MCF 10A (cell line): Measurements from ENCODE around the gene ACBD4. TPM values are rescaled to one million over a fixed set of nuclear protein-coding genes. Genes with fewer than 3 reads are reported as not detected.

ENCODE experiments used
- BruUV-seq: library from RNA; stranded (reverse); fragments of 400-500 nt; replicated peaks from 2 replicates; lab custom pipeline; 2021; lab: Mats Ljungman, UMichigan
- CTCF ChIA-PET: fragments of 300-600 bp; sonication (Branson Sonifier 250); formaldehyde crosslinking; extraction: SDS; loops from one replicate; lab custom pipeline; 2021; ENCODE audit warnings: antibody characterized with exemption, inconsistent platforms; lab: Yijun Ruan, JAX
- POLR2A ChIA-PET: fragments of 300-600, 350-650 bp; sonication (Branson Sonifier 250); formaldehyde crosslinking; extraction: SDS; loops from one replicate; lab custom pipeline; 2020; ENCODE audit warnings: antibody characterized with exemption, inconsistent platforms; lab: Yijun Ruan, JAX
- DNase-seq: peaks from one replicate; pipeline ENCODE4 v3.0.0-alpha.2; 2018; ENCODE audit not compliant: unreplicated experiment
- H3K27ac Mint-ChIP-seq: one replicate; pipeline ENCODE4 v1.8.0; 2022; ENCODE audit warnings: mild to moderate bottlenecking, low read depth, mixed read lengths; ENCODE audit not compliant: unreplicated experiment
- H3K27me3 Mint-ChIP-seq: one replicate; pipeline ENCODE4 v1.8.0; 2022; ENCODE audit warnings: mixed read lengths; ENCODE audit not compliant: insufficient read depth, unreplicated experiment
- H3K36me3 Mint-ChIP-seq: one replicate; pipeline ENCODE4 v1.8.0; 2022; ENCODE audit warnings: mild to moderate bottlenecking, moderate library complexity, mixed read lengths; ENCODE audit not compliant: insufficient read depth, unreplicated experiment
- H3K4me1 Mint-ChIP-seq: one replicate; pipeline ENCODE4 v1.8.0; 2022; ENCODE audit warnings: mixed read lengths; ENCODE audit not compliant: insufficient read depth, unreplicated experiment
- H3K4me3 Mint-ChIP-seq: one replicate; pipeline ENCODE4 v1.8.0; 2022; ENCODE audit warnings: mild to moderate bottlenecking, moderate library complexity, mixed read lengths; ENCODE audit not compliant: unreplicated experiment
- H3K9me3 Mint-ChIP-seq: one replicate; pipeline ENCODE4 v1.8.0; 2022; ENCODE audit warnings: mixed read lengths; ENCODE audit not compliant: unreplicated experiment
- CTCF ChIP-seq: fragments of 200-600 bp; IDR thresholded peaks from one replicate; pipeline ENCODE4 v1.8.0; 2022; ENCODE audit warnings: antibody characterized with exemption, mild to moderate bottlenecking; ENCODE audit not compliant: unreplicated experiment
- intact Hi-C: fragments of 100-400 bp; cut with micrococcal nuclease; formaldehyde crosslinking; loops from 2 replicates; pipeline ENCODE4 v1.14.1; 2022
- total RNA-seq: library from RNA; stranded (reverse); gene quantifications from 2 replicates; pipeline ENCODE4 v1.2.3, GENCODE V29; 2022

The ACBD4 gene
- total RNA-seq, 1 experiment from 2014 or later = 7.8 TPM

GRCh38 chr17:45119964-45120363, 15.5 kb upstream of the ACBD4 start:
- Mint-ChIP-seq H3K27me3 (no peaks in the 10 kb centered on the region), H3K36me3 (peaks cover 42% of the 10 kb centered on the region), H3K4me1 (peaks cover 25% of the 10 kb centered on the region), H3K9me3 (no peaks in the 10 kb centered on the region), H3K4me3 (no peak overlapping the region), H3K27ac (no peak overlapping the region)
- no TSS peak for BruUV-seq
- intact Hi-C loops = no loop called here
- no peak for DNase-seq
- ChIA-PET CTCF (interaction anchor here (0.7 to 1.6 kb wide), 4 partner anchors 10 to 113 kb away, joined by 3 to 6 read pairs (median 4); no protein-coding TSS in a partner anchor), POLR2A (interaction anchor here (1.0 to 1.1 kb wide), 2 partner anchors 11 to 13 kb away, joined by 3 read pairs; no protein-coding TSS in a partner anchor)
- no peak for TF ChIP-seq CTCF

- Mint-ChIP-seq H3K36me3 (peaks cover 42% of the 10 kb centered on the region), H3K27me3 (no peaks in the 10 kb centered on the region), H3K4me1 (peaks cover 25% of the 10 kb centered on the region), H3K4me3 (no peak overlapping the region), H3K27ac (no peak overlapping the region), H3K9me3 (no peaks in the 10 kb centered on the region)
- intact Hi-C loops = no loop called here
- no peak for TF ChIP-seq CTCF
- ChIA-PET POLR2A (interaction anchor here (1.0 kb wide), 1 partner anchor 13 kb away, joined by 3 read pairs; no protein-coding TSS in a partner anchor), CTCF (interaction anchor here (0.8 to 0.9 kb wide), 3 partner anchors 11 to 346 kb away, joined by 3 to 4 read pairs (median 4); no protein-coding TSS in a partner anchor)
- no peak for DNase-seq
- no TSS peak for BruUV-seq
These were observed 14.9 kb upstream of the ACBD4 start for GRCh38 chr17:45120558-45120957.

GRCh38 chr17:45121055-45121454, 14.4 kb upstream of the ACBD4 start:
- no peak overlapping the region for H3K27ac Mint-ChIP-seq
- intact Hi-C loops = no loop called here
- POLR2A ChIA-PET = no interaction called here
- peaks cover 39% of the 10 kb centered on the region for H3K36me3 Mint-ChIP-seq
- CTCF ChIA-PET = interaction anchor here (0.8 kb wide), 1 partner anchor 346 kb away, joined by 4 read pairs; no protein-coding TSS in a partner anchor
- no peak for DNase-seq
- no peaks in the 10 kb centered on the region for H3K27me3 Mint-ChIP-seq
- TF ChIP-seq CTCF = no peak
- H3K9me3 Mint-ChIP-seq = no peaks in the 10 kb centered on the region
- H3K4me3 Mint-ChIP-seq = no peak overlapping the region
- peaks cover 25% of the 10 kb centered on the region for H3K4me1 Mint-ChIP-seq
- no TSS peak for BruUV-seq

- peaks cover 27% of the 10 kb centered on the region for H3K36me3 Mint-ChIP-seq
- no TSS peak for BruUV-seq
- H3K4me1 Mint-ChIP-seq = peaks cover 41% of the 10 kb centered on the region
- no peaks in the 10 kb centered on the region for H3K27me3 Mint-ChIP-seq
- H3K9me3 Mint-ChIP-seq = no peaks in the 10 kb centered on the region
- ChIA-PET CTCF (interaction anchor here (0.5 to 4.1 kb wide), 6 partner anchors 10 to 101 kb away, joined by 3 to 26 read pairs (median 4); partner anchors contain the start of gene ACBD4), POLR2A (interaction anchor here (0.6 to 1.3 kb wide), 9 partner anchors 12 to 197 kb away, joined by 3 to 4 read pairs (median 4); partner anchors contain the start of gene ACBD4)
- intact Hi-C loops = no loop called here
- no peak for TF ChIP-seq CTCF
- peak overlapping the region; percentile 91 for H3K27ac Mint-ChIP-seq
- no peak for DNase-seq
- no peak overlapping the region for H3K4me3 Mint-ChIP-seq
These were observed 12.3 kb upstream of the ACBD4 start for GRCh38 chr17:45123076-45123770.
